Measurements from ENCODE around the gene NLK.
"Not testable (repeated sequence)": the region's sequence is repeated elsewhere in the genome, so short reads cannot be mapped to it uniquely, and the experiment has no call there.

NLK gene

GRCh38 chr17:28206292-28206691 is 163.8 kb downstream of the NLK start:
- no peak for DNase-seq

GRCh38 chr17:28211811-28212210 is 169.3 kb downstream of the NLK start:
- no peak for DNase-seq

- DNase-seq: not testable (repeated sequence)
Measured at GRCh38 chr17:28213578-28213977, 171.1 kb downstream of the NLK start.

- DNase-seq: no peak
Measured at GRCh38 chr17:28216052-28216451, 173.6 kb downstream of the NLK start.

- peak; percentile 50 for DNase-seq
Measured at GRCh38 chr17:28216528-28216927, 174.1 kb downstream of the NLK start.

- DNase-seq: no peak
Measured at GRCh38 chr17:28219771-28220170, 177.3 kb downstream of the NLK start.

- no peak for DNase-seq
Measured at GRCh38 chr17:28221751-28222414, 179.4 kb downstream of the NLK start.

GRCh38 chr17:28225271-28225670 is 182.8 kb downstream of the NLK start:
- DNase-seq: no peak

- DNase-seq: no peak
Measured at GRCh38 chr17:28225867-28226266, 183.4 kb downstream of the NLK start.

- DNase-seq: no peak
Measured at GRCh38 chr17:28226563-28227315, 184.3 kb downstream of the NLK start.

GRCh38 chr17:28227316-28228108 is 185.0 kb downstream of the NLK start:
- DNase-seq: peak; percentile 42

GRCh38 chr17:28228109-28228840 is 185.8 kb downstream of the NLK start:
- no peak for DNase-seq

- DNase-seq: no peak
Measured at GRCh38 chr17:28228986-28229729, 186.7 kb downstream of the NLK start.

GRCh38 chr17:28230011-28230410 is 187.5 kb downstream of the NLK start:
- DNase-seq: no peak

GRCh38 chr17:28230607-28231006 is 188.1 kb downstream of the NLK start:
- DNase-seq: not testable (repeated sequence)

GRCh38 chr17:28231624-28232023 is 189.1 kb downstream of the NLK start:
- not testable (repeated sequence) for DNase-seq

GRCh38 chr17:28232966-28233870 is 190.7 kb downstream of the NLK start:
- not testable (repeated sequence) for DNase-seq

- not testable (repeated sequence) for DNase-seq
Measured at GRCh38 chr17:28233872-28234856, 191.7 kb downstream of the NLK start.

- DNase-seq: not testable (repeated sequence)
Measured at GRCh38 chr17:28235066-28235700, 192.7 kb downstream of the NLK start.

Data from suppressor macrophage treated with lipopolysaccharide for 4 hours (primary cell).